Superior temporal gyrus (tissue), 1 donor: ENCODE data around the gene ZC3HAV1L.
"Not testable (repeated sequence)": the region's sequence is repeated elsewhere in the genome, so short reads cannot be mapped to it uniquely, and the experiment has no call there.

ENCODE experiments used
- DNase-seq: peaks from one replicate; pipeline ENCODE4 v3.0.0-alpha.2; 2016; ENCODE audit errors: extremely low spot score

Gene ZC3HAV1L

DNA sequence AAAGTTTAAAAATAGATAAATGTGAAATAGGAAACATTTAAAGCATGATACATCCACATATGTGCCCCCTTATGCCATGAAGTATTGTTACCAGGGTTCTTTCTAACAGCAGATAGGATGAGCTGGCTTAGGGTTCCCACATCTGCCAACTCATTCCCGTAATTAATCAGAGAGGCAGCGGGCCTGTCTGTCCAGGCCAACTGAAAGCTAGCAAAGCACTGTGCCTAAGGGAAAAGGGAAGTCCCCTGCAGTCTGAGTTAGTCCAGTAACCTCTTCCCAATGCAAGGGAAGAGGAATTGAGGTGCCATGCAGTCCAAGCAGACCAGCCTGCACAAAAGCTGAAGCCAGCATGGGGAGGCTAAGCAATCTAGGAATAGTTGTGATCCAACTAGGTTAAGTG is 18.3 kb upstream of the ZC3HAV1L start:
- DNase-seq, result no peak

DNA sequence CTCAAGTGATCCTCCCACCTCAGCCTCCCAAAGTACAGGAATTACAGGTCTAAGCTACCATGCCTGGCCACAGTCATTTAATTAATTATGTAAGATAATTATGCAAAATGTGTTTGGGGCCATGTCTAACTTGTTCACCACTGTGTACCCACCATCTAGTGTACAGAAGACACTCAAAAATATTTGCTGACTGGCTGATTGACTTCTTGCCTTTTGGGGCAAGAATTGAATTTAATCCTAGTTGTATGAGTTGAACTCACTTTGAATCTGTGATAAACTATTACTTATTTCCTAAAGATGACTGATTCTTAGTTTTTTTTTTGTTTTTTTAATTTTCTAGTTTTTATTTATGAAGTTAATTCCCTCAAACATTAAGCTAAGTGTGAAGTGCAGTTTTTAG is 15.8 kb upstream of the ZC3HAV1L start:
- DNase-seq, result no peak

DNA sequence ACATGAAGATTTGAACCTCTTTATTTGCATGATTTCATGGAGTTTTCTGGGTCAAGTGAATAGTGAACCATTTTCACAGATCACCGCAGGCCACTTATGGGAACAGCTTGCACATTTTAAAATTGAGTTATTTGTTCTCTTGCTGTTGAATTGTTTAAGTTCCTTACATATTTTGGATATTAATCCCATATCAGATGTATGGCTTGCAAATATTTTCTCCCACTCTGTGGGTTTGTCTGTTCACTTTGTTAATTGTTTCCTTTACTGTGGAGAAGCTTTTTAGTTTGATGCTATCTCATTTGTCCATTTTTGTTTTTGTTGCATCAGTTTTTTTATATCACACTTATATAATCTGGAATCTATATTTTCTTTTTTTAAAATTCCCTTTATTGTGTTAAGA is 14.1 kb upstream of the ZC3HAV1L start:
- no peak for DNase-seq

DNA sequence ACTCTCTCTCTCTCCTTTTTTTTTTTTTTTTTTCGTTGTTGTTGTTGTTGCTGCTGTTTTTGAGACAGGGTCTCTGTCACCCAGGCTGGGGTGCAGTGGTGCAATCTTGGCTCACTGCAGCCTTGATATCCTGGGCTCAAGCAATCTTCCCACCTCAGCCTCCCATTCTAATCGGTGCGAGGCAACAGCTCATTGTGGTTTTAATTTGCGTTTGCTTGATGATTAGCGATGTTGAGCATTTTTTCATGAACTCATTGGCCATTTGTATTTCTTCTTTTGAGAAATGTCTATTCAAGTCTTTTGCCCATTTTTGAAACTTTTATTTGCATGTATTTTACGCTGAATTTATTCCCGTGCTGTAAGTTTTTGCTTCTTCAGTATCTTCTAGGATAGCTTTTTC is 13.3 kb upstream of the ZC3HAV1L start:
- DNase-seq, result no peak

DNA sequence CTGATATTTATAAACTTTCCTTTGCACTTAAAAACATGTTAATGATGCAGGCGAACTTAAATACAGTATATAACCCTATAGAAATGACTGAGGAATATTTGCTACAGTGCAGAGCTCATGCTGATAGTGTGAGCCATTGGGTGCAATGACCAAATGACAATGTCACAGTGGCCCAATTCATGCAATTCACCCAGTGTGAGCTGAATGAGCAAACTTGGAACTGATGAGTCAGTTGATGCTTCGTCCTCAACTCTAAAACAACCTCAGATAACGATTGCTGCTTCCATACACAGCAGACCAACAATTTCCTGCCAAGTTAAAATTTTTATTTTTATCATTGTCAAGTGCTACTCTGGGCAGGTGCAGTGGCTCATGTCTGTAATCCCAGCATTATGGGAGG is 12.1 kb upstream of the ZC3HAV1L start:
- DNase-seq, result no peak

DNA sequence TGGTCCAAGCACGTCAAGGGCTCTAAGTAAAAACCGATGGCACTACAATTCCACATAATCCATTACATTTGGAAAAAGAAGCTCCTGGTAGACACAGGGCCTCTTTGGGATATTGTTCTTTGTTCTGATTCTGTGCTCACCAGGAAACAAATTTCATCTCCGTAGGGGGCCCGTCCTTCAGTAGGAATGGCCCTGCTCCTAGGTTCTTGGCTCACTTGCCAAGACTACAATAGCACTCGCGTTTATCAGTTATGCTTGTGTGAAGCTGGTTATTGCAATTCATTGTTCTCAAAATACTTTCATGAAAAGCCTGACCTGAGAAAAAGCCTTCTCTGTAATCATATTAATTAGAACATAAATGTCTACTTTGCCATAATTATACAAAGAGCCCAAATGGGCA is 10.3 kb upstream of the ZC3HAV1L start:
- no peak for DNase-seq

DNA sequence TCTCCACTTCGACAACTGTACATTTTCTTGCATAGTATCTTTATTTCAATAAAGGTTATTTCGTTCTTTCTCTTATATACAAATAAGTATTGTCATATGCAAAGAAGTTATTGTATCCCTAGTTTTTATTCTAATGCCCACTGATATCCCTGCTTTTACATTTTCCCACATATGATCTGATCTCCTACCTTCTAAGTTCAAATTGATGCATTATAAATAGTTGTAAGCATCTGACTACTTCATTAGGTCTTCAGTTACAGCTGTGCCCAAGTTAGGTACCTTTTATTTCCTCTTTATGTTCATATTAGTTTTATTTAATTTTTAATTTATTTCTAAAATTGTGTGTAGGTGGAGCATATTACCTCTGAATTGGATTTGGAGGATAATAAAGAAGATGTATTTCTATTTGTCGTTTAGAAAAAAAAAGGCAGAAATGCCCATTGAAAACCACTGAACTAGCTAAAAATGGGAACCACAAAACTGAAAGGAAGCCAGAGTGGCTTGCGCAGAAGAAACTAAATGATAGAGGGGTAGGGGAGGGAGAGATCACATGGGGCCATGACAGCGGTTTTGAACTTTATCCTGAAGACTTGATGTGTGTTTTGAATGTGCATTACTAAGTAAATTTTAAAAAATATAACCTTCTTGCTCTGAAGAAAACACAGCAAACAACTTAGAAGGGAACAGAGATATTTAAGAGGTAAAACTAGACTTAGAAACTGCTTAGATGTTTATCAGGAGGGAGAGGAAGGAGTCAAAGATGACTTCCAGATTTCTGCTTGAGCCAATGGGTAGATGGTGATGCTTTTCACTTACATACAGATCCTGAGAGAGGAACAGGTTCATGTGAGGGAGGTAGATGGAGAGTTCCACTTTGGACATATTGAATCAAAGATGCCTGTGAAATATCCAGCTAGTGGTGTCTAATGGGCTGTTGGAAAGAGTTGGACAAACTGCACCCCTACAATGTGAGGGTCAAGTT is 9.3 kb upstream of the ZC3HAV1L start:
- DNase-seq, result no peak

DNA sequence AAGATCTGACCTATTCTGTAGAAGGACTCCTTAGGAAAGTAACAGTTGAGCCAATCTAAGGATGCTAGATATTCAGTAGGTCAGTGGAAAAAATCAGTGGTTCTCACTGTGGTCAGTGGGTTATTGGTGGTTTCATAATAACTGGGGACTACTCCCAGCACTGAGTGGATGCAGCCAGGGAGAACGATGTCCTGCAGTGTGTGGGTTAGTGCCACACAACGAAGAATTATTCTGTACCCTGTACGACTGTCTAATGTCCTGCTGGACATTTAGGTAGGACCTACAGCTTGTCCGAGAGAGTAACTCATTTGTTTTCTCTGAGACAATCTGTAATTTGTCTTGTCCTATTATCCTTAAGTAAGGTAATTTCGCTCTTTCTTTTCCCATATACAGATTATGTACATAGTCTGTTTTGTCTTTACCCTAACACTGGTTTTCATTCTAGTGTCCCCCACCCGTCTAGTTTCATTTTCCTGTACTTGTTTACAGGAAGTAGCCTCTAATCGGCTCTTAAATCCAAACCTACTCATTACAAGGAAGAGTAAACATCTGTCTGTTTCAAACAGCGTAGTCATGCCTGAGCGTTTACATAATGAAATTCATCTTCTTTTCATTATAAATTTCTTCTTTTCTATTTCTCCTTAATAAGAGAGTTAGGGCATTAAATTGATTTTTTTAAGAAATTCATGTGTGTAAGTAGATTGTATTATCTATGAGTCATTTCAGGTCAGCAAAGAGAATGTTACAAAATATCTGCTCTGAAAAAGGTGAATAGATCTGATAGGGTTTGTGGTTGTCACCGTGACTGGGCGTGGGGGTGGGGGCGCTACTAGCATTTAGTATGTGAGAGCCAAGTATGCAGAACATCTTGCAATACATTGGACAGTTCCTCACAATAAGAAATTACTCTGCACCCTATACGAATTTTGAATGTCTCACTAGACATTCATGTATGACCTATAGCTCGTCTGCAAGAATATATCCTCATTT is 8.3 kb upstream of the ZC3HAV1L start:
- no peak for DNase-seq

DNA sequence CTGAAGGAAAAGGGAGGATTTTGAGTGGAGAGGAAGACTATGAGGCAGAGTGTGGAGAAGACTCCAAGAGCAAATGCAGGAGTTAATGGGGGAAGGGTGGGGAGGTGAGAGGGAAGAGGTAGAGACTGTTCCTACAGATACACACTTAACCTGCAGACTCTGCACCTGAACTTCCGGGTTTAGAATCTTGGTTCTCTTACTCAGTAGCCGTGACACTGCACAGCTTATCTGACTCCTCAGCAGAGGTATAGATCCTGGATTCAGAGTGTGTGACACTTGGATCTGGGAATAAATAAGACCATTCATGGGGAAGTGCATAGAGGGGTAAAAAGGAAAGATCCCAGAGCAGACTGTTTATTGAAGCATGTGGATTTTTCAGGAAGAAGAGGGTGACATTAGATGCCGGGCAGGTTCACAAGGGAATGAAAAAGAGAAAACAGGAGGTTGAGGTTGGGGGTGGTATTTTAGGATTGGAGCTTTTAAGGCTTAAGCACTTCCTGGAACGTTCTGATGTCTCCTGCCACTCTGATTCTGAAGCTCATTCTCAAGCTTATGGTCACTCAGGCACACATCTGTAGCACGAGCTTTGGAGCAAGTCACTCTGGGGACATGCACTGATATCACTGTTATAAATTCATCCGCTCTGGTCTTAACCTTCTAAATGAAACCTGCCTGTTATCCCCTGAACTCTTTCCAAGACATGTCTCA is 5.7 kb upstream of the ZC3HAV1L start:
- DNase-seq, result no peak

DNA sequence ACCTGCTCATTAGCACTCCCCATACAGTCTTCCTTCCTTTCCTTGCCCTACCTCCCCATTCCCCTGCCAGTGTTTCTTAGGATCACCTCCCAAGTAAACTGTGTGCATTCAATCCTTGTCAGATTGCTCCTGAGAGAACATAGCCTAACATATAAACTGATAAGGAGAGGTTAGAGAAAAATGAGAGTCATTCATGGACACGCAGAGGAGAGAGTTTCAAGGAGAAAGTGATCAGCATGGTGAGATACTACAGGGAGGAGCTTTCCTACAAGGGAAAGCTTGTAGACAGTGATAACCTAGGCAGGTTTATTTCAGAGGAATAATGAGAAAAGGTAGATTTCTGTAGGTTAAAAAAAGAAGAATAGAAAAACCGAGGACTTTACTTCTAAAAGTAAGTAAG is 2.8 kb upstream of the ZC3HAV1L start:
- DNase-seq, result no peak

DNA sequence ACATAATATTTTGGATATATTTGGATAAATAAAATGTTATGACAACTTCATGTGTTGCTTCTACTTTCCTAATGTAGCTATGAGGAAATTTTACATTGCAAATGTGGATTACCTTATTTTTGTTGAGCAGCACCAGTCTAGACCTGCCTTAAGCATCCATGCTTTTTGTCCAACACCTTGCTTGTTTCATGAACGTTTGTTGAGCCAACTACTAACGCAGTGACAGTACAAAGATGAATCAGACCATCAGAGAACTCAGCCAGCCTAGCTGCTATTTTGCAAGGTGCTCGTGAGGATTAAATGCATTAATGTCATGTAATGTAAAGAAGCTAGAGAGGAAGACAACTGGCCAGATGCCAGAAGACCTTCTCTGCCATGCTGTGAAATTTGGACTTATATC is 1.1 kb upstream of the ZC3HAV1L start:
- DNase-seq, result no peak

DNA sequence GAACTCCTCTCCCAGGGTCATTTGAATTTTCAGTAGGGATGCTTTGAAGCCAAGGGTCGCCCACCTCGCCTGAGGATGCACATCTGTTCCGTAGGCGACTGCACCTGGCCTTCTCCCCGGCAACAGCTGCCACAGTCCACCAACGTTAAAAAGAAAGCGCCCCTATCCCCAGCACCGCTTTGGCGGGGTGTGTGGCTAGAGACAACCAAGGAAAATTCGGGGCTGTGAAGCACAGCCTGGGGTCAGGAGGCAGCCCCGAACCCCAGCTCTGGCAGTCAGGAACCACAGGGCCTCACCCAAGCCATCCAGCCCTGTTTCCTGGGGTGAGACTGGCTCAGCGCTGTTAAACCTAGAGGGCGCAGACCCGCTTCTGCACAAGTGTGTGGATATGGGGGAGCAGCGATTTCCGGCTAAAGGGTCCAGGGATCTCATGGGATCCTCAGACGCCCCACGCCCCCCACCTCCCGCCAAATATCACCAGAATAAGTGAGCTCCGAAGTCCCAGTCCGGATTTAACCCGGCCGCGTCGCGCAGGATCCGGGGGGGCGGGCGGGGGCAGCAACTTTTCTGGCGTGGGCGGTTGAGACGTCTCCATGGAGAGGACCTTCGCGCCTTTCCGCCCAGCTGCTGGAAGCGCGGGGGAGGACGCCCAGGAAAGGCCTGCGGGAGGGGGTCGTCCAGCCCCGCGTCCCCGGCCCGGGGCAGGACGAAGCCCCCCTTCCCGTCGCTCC is 822 bp downstream of the ZC3HAV1L start:
- no peak for DNase-seq

DNA sequence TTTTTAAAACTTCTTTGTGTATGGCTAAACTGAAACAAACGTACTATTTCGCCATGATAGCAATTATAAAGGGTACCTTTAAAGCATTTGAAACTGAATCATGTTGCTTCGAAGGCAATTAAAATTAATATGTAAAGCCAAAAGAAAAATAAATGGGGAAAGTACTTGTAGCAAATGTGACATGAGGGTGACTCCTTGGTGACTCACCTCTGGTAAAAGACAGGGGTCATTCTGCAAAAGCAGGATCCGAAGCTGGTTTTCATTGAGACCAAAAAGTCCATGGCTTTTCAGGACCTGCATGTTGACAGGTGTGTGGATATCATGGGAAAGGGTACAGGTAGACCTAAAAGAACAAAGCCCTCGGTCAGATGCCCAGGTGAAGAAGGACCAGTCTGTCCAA is 1.5 kb downstream of the ZC3HAV1L start:
- DNase-seq, result no peak

DNA sequence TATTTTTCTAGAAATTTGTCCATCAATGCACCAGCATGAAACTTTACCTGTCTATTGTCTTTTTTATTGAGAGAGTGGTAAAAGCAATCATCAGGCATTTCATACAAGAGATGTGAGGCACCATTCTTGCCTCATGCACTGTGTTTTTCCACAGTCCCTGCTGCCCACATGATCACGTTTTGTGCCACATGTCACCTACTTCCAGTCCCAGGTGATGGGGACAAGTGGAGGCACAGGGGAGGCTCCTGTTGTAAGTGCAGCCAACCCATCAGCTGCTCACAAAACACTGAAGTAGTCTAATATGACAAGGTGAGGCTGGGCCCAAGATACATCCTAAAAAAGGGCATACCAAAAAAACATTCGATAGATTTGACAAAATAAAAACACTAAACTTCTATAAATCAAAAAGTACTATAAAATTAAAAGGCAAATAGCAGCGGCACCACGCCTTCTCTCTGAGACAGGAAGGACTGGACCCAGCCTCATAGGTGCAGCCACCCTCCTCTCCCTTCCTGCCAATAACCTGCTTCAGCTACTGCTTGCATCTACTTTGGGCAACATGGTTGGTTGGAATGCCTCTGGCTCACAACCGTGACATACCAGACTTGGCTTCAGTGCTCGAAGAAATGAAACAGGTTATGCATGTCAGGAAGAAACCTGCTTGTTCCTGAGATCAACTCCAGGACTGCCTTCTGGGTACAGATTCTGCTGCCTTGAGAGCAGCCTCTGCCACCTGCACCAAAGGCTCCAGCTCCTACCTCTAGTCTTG is 2.3 kb downstream of the ZC3HAV1L start:
- no peak for DNase-seq

DNA sequence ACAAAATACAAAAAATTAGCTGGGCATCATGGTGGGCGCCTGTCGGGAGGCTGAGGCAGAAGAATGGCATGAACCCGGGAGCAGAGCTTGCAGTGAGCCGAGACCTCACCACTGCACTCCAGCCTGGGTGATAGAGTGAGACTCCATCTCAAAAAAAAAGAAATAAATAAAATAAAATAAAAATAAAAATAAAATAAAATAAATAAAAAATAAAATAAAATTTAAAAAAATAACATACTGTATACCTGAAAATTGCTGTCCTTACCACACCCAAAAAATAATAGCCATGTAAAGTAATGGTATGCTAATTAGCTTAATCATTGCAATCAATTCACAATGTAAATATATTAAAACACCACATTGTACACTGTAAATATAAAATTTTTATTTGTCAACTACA is 3.4 kb downstream of the ZC3HAV1L start:
- no peak for DNase-seq

DNA sequence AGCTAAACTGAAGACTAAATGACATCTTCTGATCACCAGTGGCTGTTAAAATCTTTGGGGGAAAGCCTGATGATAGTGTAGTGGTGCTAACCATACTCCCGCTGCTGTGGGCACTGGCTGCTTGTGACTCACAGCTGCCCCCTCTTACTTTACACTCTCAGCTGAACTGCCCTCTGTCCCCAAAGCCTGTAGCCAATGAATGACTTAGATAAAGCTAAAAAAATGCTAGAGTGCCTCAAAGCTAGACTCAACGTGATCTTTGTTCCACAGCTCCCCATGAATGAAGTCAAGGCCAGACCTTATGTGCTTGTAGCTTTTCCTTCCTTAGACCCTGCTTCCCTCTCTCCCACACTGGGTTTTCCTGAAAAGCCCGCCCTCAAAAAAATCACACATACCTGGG is 6.5 kb downstream of the ZC3HAV1L start:
- no peak for DNase-seq

DNA sequence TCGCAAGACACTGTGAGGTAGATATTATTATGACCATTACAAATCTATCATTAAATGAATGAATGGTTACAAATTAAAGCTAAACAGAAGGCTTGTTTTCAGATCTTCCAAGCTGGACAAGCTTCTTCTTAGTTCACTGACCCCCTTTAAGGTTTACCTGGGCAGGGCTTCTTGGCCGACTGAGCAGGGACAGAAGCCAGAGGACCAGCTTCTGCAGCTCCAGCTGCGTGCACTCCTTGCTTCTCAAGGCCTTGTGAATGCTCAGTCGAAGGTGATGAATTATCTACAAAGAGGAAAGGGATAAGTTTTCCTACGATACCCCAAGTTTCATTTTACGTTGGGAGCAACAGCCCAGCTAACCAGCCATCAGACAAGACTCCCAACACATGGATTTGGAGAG is 9.3 kb downstream of the ZC3HAV1L start:
- no peak for DNase-seq

DNA sequence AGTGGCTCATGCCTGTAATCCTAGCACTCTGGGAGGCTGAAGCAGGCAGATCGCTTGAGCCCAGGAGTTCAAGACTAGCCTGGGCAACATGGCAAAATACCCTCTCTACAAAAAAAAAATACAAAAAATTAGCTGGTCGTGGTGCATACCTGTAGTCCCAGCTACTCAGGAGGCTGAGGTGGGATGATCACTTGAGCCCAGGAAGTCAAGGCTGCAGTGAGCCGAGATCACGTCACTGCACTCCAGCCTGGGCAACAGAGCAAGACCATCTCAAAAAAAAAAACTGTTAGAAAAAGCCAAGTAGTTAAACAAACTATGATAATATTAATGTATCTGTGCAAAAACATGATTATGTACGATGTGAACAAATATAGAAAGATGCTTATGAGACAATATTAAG is 10.0 kb downstream of the ZC3HAV1L start:
- not testable (repeated sequence) for DNase-seq

DNA sequence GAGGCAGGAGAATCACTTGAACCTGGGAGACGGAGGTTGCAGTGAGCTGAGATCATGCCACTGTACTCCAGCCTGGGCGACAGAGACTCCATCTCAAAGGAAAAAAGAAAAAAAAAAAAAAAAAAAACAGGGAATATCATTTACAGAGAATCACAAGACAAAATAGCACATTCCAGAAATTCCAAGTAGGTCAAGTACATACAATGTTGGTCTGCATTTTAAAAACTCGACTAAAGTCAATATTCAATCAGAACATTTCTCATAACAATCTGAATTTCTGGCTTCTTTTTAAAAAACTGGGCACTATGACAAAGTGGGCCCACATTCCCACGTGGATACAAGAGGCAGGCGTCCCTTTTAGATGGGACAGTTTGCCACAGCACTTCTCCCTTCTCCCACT is 12.8 kb downstream of the ZC3HAV1L start:
- DNase-seq, result no peak

DNA sequence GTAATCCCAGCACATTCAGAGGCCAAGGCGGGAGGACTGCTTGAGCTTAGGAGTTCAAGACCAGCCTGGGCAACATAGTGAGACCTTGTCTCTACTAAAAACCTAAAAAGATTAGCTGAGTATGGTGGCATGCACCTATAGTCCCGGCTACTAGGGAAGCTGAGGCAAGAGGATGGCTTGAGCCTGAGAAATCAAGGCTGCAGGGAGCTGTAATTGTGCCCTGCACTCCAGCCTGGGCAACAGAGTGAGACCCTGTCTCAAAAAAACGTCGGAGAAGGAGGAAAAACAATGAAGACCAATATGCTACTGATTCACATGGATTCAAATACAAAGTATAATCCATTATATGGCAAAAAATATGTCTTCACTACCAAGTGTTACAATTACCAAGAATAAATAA is 13.6 kb downstream of the ZC3HAV1L start:
- DNase-seq, result no peak
